ENCODE data around the gene ERBB4.

- TF ChIP-seq CTCF (IDR thresholded peaks at IDR 0.05) (no peak), POLR2A (IDR thresholded peaks at IDR 0.05) (no peak)
Measured at GRCh38 chr2:211942153-211942552, 596.4 kb downstream of the ERBB4 start.
